HG02642 (cell line): ENCODE measurements around the gene FGL2.
A peak's percentile ranks its signal among the peaks of the same experiment; 100 is the strongest.
"Not testable (repeated sequence)": the region's sequence is repeated elsewhere in the genome, so short reads cannot be mapped to it uniquely, and the experiment has no call there.

ENCODE experiments used
- ATAC-seq: cut with Tn5 transposase; IDR thresholded peaks from one replicate; pipeline ENCODE4 v1.9.1; 2021; ENCODE audit warnings: mild to moderate bottlenecking; ENCODE audit not compliant: unreplicated experiment, poor library complexity

The FGL2 gene

GRCh38 chr7:77199013-77199966 is at the start of gene FGL2:
Gene FGL2 (minus strand): TSS chr7:77199819. CDS start chr7:77199793, 26 bp downstream.
- no peak for ATAC-seq

GRCh38 chr7:77248154-77248553 is 48.5 kb upstream of the FGL2 start:
- no peak for ATAC-seq

GRCh38 chr7:77247206-77247850 is 47.7 kb upstream of the FGL2 start:
- ATAC-seq = peak; percentile 91

GRCh38 chr7:77246026-77246640 is 46.5 kb upstream of the FGL2 start:
- no peak for ATAC-seq

GRCh38 chr7:77245015-77245755 is 45.6 kb upstream of the FGL2 start:
- no peak for ATAC-seq

- no peak for ATAC-seq
Measured at GRCh38 chr7:77244222-77244934, 44.8 kb upstream of the FGL2 start.

GRCh38 chr7:77242554-77242953 is 42.9 kb upstream of the FGL2 start:
- ATAC-seq = no peak

GRCh38 chr7:77242068-77242467 is 42.4 kb upstream of the FGL2 start:
- ATAC-seq = no peak

GRCh38 chr7:77239471-77239870 is 39.9 kb upstream of the FGL2 start:
- no peak for ATAC-seq

GRCh38 chr7:77238703-77239136 is 39.1 kb upstream of the FGL2 start:
- no peak for ATAC-seq

GRCh38 chr7:77235276-77235675 is 35.7 kb upstream of the FGL2 start:
- ATAC-seq = no peak

- ATAC-seq = no peak
Measured at GRCh38 chr7:77232467-77232866, 32.8 kb upstream of the FGL2 start.

GRCh38 chr7:77228795-77229194 is 29.2 kb upstream of the FGL2 start:
- ATAC-seq = not testable (repeated sequence)

- no peak for ATAC-seq
Measured at GRCh38 chr7:77226357-77226839, 26.8 kb upstream of the FGL2 start.

GRCh38 chr7:77223261-77223660 is 23.6 kb upstream of the FGL2 start:
- ATAC-seq = no peak

- ATAC-seq = no peak
Measured at GRCh38 chr7:77222819-77223218, 23.2 kb upstream of the FGL2 start.

- no peak for ATAC-seq
Measured at GRCh38 chr7:77222065-77222464, 22.4 kb upstream of the FGL2 start.

- not testable (repeated sequence) for ATAC-seq
Measured at GRCh38 chr7:77219701-77220331, 20.2 kb upstream of the FGL2 start.
